Effector memory CD8-positive, alpha-beta T cell (primary cell): ENCODE measurements around the gene CLEC19A.
"Not testable (repeated sequence)": the region's sequence is repeated elsewhere in the genome, so short reads cannot be mapped to it uniquely, and the experiment has no call there.

Experiments
- ATAC-seq: fragments of 150-1000 bp; cut with Tn5 transposase; replicated peaks from 2 replicates; pipeline ENCODE4 v1.10.0; 2021; ENCODE audit warnings: mild to moderate bottlenecking, moderate library complexity
- DNase-seq, 3 experiments: peaks; one replicate each; pipeline ENCODE4 v3.0.0; 2021
- H3K27ac Mint-ChIP-seq, 2 donors: one replicate each; pipeline ENCODE4 v1.8.0; 2022; ENCODE audit warnings: mild to moderate bottlenecking in 2 of 2, mixed read lengths in 2 of 2, moderate library complexity in 2 of 2
- H3K27me3 Mint-ChIP-seq, 2 donors: one replicate each; pipeline ENCODE4 v1.8.0; 2022; ENCODE audit warnings: mixed read lengths in 2 of 2
- H3K36me3 Mint-ChIP-seq: one replicate; pipeline ENCODE4 v1.8.0; 2022; ENCODE audit warnings: mild to moderate bottlenecking, moderate library complexity, mixed read lengths; ENCODE audit not compliant: insufficient read depth
- H3K4me1 Mint-ChIP-seq, 2 donors: one replicate each; pipeline ENCODE4 v1.8.0; 2022; ENCODE audit warnings: low read depth in 2 of 2, mixed read lengths in 2 of 2
- H3K4me3 Mint-ChIP-seq, 2 donors: one replicate each; pipeline ENCODE4 v1.8.0; 2022; ENCODE audit warnings: mild to moderate bottlenecking in 2 of 2, mixed read lengths in 2 of 2, moderate library complexity in 2 of 2
- H3K9me3 Mint-ChIP-seq, 2 donors: one replicate each; pipeline ENCODE4 v1.8.0; 2022; ENCODE audit warnings: mixed read lengths in 2 of 2

CLEC19A gene

DNA sequence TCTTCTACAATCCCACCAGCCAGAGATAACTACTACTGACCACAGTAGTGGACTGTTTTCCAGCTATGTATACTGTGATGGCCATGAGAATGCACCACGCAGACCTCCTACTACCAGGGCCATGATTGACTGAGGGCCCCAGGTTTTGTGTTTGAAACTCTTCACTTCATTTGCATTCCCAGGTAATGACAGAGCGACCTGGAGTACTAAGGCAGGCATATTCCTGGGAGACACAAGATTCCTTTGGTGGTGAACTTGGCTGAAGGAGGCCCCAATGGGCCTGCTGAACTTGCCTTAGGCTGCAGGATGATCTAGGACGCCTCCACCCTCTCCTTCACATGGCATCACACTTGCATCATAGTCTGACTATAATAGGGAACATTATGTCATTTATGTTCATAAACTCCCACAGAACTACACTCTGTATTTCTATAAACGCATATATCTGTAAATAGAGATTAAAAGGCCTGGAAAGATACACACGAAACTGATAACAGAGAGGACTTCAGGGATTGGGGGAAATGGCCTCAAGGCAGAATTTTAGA, 30.4 kb downstream of the CLEC19A start:
- Mint-ChIP-seq H3K9me3 (no peaks in the 10 kb centered on the region), H3K4me3 (no peak overlapping the region), H3K4me1 (no peaks in the 10 kb centered on the region), H3K27ac (no peak overlapping the region), H3K36me3 (no peaks in the 10 kb centered on the region), H3K27me3 (no peaks in the 10 kb centered on the region)
- ATAC-seq (no peak), DNase-seq (no peak)

GRCh38 chr16:19316846-19317245, 31.3 kb downstream of the CLEC19A start:
- DNase-seq (no peak), ATAC-seq (no peak)
- no peak overlapping the region for H3K4me3 Mint-ChIP-seq
- no peaks in the 10 kb centered on the region for H3K27me3 Mint-ChIP-seq
- no peaks in the 10 kb centered on the region for H3K9me3 Mint-ChIP-seq
- no peaks in the 10 kb centered on the region for H3K36me3 Mint-ChIP-seq
- H3K4me1 Mint-ChIP-seq = no peaks in the 10 kb centered on the region
- no peak overlapping the region for H3K27ac Mint-ChIP-seq

DNA sequence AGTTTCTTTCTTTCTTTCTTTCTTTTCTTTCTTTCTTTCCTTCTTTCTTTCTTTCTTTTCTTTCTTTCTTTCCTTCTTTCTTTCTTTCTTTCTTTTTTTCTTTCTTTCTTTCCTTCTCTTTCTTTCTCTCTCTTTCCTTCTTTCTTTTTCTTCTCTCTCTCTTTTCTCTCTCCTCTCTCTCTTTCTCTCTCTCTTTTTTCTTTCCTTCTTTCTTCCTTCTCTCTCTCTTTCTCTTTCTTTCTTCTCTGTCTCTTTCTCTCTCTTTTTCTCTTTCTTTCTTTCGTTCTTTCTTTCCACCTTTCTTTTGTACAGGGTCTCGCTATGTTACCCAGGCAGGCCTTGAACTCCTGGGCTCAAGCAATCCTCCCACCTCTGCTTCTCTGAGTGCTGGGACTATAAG, 35.7 kb downstream of the CLEC19A start:
- not testable (repeated sequence) for H3K27me3 Mint-ChIP-seq, H3K27ac Mint-ChIP-seq, H3K9me3 Mint-ChIP-seq, H3K36me3 Mint-ChIP-seq, DNase-seq, H3K4me3 Mint-ChIP-seq, ATAC-seq, H3K4me1 Mint-ChIP-seq

- no peak for ATAC-seq
These were observed 38.1 kb downstream of the CLEC19A start for GRCh38 chr16:19323596-19323995.

DNA sequence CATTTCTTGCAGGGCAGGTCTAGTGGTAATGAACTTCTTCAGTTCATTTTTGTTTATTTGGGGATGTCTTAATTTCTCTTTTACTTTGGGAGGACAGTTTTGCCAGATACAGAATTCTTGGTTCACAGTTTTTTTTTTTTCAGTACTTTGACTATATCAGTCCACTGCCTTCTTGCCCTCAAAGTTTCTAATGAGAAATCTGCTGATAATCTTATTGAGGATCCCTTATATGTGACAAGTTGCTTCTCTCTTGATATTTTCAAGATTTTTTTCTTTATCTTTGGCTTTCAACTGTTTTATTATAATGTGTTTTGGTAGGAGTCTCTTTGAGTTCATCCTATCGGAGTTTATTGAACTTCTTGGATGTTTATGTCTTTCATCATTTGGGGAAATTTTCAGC, 42.8 kb downstream of the CLEC19A start:
- Mint-ChIP-seq H3K9me3 (no peaks in the 10 kb centered on the region), H3K36me3 (no peaks in the 10 kb centered on the region), H3K27me3 (peaks cover under 1 to 9% of the 10 kb centered on the region in 2 donors), H3K4me1 (no peaks in the 10 kb centered on the region), H3K27ac (no peak overlapping the region), H3K4me3 (no peak overlapping the region)
- DNase-seq (no peak), ATAC-seq (no peak)

More at GRCh38 chr16:19323596-19323995, 38.1 kb downstream of the CLEC19A start:
- DNase-seq = no peak
- Mint-ChIP-seq H3K27ac (no peak overlapping the region), H3K4me1 (no peaks in the 10 kb centered on the region), H3K36me3 (no peaks in the 10 kb centered on the region), H3K27me3 (peaks cover 6 to 9% of the 10 kb centered on the region in 2 donors), H3K4me3 (no peak overlapping the region), H3K9me3 (no peaks in the 10 kb centered on the region)

DNA sequence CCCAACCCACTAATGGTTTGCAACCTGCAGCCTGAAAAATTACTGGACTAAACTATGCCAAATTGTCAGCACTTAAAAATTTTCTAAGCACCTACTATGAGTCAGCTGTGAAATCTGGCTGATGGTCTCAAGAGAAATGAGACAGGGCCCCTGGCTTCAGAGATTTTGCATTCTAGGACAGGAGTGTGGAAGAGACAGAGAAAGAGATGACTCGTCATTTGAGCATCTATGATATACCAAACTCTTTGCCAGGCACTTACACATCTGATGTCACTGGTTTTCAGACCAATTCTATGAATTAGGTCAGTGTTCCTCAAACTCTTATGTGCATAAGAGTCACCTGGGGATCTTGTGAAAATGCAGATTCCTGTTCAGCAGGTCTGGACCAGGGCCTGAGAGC, 44.4 kb downstream of the CLEC19A start:
- Mint-ChIP-seq H3K9me3 (no peaks in the 10 kb centered on the region), H3K36me3 (no peaks in the 10 kb centered on the region), H3K4me3 (no peak overlapping the region), H3K4me1 (no peaks in the 10 kb centered on the region), H3K27me3 (peaks cover 0 to 14% of the 10 kb centered on the region in 2 donors), H3K27ac (no peak overlapping the region)
- ATAC-seq (no peak), DNase-seq (no peak)

- Mint-ChIP-seq H3K27me3 (peaks cover 0 to 22% of the 10 kb centered on the region in 2 donors), H3K4me3 (no peak overlapping the region)
These were observed 45.4 kb downstream of the CLEC19A start for GRCh38 chr16:19330841-19331397.

DNA sequence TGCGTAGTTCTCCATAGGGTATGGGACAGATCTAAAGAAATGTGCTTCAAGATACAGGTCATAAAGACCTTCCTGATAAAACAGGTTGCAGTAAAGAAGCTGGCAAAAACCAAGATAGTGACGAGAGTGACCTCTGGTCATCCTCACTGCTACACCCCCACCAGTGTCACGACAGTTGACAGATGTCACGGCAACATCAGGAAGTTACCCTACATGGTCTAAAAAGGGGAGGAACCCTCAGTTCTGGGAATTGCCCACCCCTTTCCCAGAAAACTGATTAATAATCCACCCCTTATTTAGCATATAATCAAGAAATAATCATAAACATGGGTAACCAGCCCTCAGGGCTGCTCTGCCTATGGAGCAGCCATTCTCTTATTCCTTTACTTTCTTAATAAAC, 46.3 kb downstream of the CLEC19A start:
- H3K4me1 Mint-ChIP-seq = no peaks in the 10 kb centered on the region
- peaks cover 0 to 2% of the 10 kb centered on the region in 2 donors for H3K9me3 Mint-ChIP-seq
- ATAC-seq (no peak), DNase-seq (no peak)
- H3K27me3 Mint-ChIP-seq = peaks cover 0 to 15% of the 10 kb centered on the region in 2 donors
- no peak overlapping the region for H3K27ac Mint-ChIP-seq
- no peaks in the 10 kb centered on the region for H3K36me3 Mint-ChIP-seq
- no peak overlapping the region for H3K4me3 Mint-ChIP-seq

More at GRCh38 chr16:19330841-19331397, 45.4 kb downstream of the CLEC19A start:
- H3K4me1 Mint-ChIP-seq = no peaks in the 10 kb centered on the region
- no peaks in the 10 kb centered on the region for H3K36me3 Mint-ChIP-seq
- DNase-seq = no peak
- no peak for ATAC-seq
- no peak overlapping the region for H3K27ac Mint-ChIP-seq
- H3K9me3 Mint-ChIP-seq = no peaks in the 10 kb centered on the region

DNA sequence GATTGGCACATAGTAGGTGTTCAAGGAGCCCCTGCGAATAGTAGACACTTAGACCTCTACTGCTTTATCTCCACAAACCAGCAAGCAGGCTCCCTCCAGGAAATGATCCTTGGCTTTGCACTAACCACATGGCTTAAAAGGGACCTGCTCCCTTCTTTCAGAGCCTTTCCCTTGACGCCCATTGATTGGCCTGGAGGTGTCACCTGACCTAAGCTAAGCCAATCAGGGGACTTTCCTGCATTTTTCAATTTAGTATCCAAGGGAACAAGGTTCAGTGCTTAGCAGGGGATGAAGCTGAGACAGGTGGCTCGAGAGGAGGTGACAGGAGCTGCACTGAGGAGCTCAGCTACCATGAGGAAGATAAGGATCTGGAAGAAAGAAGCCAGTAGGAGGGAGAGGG, 52.8 kb downstream of the CLEC19A start:
- no peak for ATAC-seq
- Mint-ChIP-seq H3K4me1 (no peaks in the 10 kb centered on the region), H3K9me3 (peaks cover 0 to 2% of the 10 kb centered on the region in 2 donors)

GRCh38 chr16:19344224-19344801, 58.8 kb downstream of the CLEC19A start:
- DNase-seq (no peak), ATAC-seq (no peak)
- no peak overlapping the region for H3K4me3 Mint-ChIP-seq
- peaks cover 26 to 39% of the 10 kb centered on the region in 2 donors for H3K27me3 Mint-ChIP-seq
- H3K9me3 Mint-ChIP-seq = no peaks in the 10 kb centered on the region
- no peaks in the 10 kb centered on the region for H3K4me1 Mint-ChIP-seq
- no peaks in the 10 kb centered on the region for H3K36me3 Mint-ChIP-seq
- no peak overlapping the region for H3K27ac Mint-ChIP-seq

More for the DNA sequence above, 52.8 kb downstream of the CLEC19A start:
- peaks cover 25 to 28% of the 10 kb centered on the region in 2 donors for H3K27me3 Mint-ChIP-seq
- H3K27ac Mint-ChIP-seq = no peak overlapping the region
- no peak overlapping the region for H3K4me3 Mint-ChIP-seq
- no peak for DNase-seq
- no peaks in the 10 kb centered on the region for H3K36me3 Mint-ChIP-seq

DNA sequence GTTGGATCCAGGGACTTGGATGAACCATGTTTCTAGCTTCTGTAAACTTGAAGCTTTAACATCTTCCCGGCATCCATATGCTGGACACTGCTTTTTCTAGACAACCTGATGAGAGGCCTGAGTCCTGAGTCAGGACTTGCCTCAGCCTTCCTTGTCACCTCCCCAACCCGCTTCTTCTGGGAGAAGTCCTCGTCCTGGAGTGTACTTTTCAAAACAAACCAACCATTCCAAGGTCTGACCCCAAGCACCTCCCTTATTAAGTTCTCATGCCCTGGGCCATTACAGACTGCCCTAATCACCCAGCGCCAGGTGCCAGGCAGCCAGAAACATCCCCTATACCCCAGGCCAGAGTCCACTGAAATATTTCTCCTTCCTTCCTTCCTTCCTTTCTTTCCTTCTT, 59.4 kb downstream of the CLEC19A start:
- no peak for ATAC-seq
- DNase-seq = no peak
- Mint-ChIP-seq H3K9me3 (no peaks in the 10 kb centered on the region), H3K27me3 (peaks cover 24 to 32% of the 10 kb centered on the region in 2 donors), H3K4me1 (no peaks in the 10 kb centered on the region), H3K27ac (no peak overlapping the region), H3K36me3 (no peaks in the 10 kb centered on the region), H3K4me3 (no peak overlapping the region)

- ATAC-seq (no peak), DNase-seq (no peak)
- no peaks in the 10 kb centered on the region for H3K9me3 Mint-ChIP-seq
- H3K27ac Mint-ChIP-seq = no peak overlapping the region
- H3K27me3 Mint-ChIP-seq = peaks cover 25 to 30% of the 10 kb centered on the region in 2 donors
- H3K4me3 Mint-ChIP-seq = no peak overlapping the region
- H3K36me3 Mint-ChIP-seq = no peaks in the 10 kb centered on the region
- H3K4me1 Mint-ChIP-seq = no peaks in the 10 kb centered on the region
These were observed 60.9 kb downstream of the CLEC19A start for GRCh38 chr16:19346335-19346922.

DNA sequence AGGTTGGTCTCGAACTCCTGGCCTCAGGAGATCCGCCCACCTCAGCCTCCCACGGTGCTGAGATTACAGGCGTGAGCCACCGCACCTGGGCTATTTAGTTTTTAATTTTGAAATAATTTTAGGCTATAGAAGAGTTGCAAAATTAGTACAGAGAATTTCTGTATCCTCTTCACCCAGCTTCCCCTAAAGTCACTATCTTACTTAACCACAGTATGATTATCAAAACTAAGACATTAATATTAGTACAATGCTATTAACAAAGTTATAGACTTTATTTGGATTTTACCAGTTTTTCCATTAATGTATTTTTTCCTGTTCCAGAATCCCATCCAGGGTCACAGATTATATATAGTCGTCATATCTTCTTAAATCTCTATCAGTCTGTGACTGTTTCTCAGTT, 62.6 kb downstream of the CLEC19A start:
- DNase-seq (no peak), ATAC-seq (no peak)
- Mint-ChIP-seq H3K4me1 (no peaks in the 10 kb centered on the region), H3K27ac (no peak overlapping the region), H3K4me3 (no peak overlapping the region), H3K36me3 (no peaks in the 10 kb centered on the region), H3K9me3 (no peaks in the 10 kb centered on the region), H3K27me3 (peaks cover 18 to 30% of the 10 kb centered on the region in 2 donors)
